GM21737 (cell line): ENCODE measurements around the gene CCL16.
"Not testable (repeated sequence)": the region's sequence is repeated elsewhere in the genome, so short reads cannot be mapped to it uniquely, and the experiment has no call there.

Experiments used
- ATAC-seq: cut with Tn5 transposase; IDR thresholded peaks from one replicate; pipeline ENCODE4 v1.9.1; 2021; ENCODE audit warnings: mild to moderate bottlenecking, moderate library complexity; ENCODE audit not compliant: unreplicated experiment

Gene CCL16, protein sequence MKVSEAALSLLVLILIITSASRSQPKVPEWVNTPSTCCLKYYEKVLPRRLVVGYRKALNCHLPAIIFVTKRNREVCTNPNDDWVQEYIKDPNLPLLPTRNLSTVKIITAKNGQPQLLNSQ

DNA sequence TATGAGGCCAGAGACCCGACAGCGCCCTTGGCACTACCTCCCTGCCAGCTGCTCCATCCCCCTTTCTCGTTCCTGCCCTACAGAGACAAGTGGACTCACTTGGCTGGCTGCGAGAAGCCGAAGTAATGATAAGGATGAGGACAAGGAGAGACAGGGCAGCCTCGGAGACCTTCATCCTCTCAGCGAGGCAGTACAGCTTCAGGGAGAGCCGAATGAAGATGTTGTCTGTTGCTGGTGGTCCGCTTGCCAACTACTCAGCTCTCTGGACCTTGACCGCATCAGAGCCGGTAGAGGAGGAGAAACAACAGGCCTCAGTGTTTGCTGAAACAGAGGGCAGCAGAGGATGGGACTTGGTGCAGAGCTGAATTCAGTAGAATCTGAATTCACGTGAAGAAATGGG lies at the start of gene CCL16:
CCL16 (minus strand) TSS at position 252 of the 400 bp plus-strand sequence; CDS start at position 175, 77 bp downstream.
- ATAC-seq = no peak

DNA sequence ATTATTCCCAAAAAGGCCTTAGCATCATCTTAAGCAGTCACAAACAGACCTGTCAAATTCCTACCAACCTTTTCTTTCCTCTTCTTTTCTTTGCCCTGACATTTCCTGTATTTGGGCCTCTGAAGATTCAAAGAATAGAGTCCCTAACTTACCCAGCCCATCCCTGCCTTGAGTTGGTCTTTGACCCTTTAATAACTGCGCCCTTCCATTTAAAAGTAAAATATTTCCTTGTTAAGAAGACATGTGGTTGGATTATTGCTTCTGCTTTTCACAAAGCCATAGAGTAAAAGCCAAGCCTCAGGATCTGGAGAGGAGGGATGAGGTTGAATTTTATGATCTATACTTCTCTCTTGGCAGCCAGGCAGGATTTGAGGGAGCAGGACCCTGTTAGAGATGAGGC lies 49.7 kb upstream of the CCL16 start:
- ATAC-seq = no peak

GRCh38 chr17:36027761-36028160 lies 46.5 kb upstream of the CCL16 start:
- ATAC-seq = no peak

GRCh38 chr17:36024106-36024869 lies 43.0 kb upstream of the CCL16 start:
- no peak for ATAC-seq

DNA sequence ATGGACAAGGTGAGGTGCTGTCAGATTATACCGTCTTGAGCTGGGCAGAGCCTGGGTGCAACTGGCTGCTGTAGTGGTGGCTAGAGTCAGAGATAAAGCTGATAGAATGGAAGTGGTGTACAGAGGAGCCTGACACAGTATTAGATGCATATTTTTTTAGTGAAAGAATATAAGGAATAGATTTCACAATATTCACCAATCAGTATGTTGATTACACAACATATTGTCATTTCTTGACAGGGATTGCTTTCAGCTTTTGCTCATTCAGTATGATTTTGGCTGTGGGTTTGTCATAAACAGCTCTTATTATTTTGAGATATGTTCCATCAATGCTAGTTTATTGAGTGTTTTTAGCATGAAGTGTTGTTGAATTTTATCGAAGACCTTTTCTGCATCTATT lies 38.1 kb upstream of the CCL16 start:
- ATAC-seq = no peak

GRCh38 chr17:36017799-36018198 lies 36.5 kb upstream of the CCL16 start, which contains the start of gene CCL23:
Gene CCL23, minus strand, starts transcription at chr17:36017972. Its CDS starts 75 bp downstream, at chr17:36017897.
- ATAC-seq = no peak

GRCh38 chr17:36016555-36016954 lies 35.3 kb upstream of the CCL16 start:
- no peak for ATAC-seq

- not testable (repeated sequence) for ATAC-seq
These were observed 34.6 kb upstream of the CCL16 start for GRCh38 chr17:36015895-36016294.

DNA sequence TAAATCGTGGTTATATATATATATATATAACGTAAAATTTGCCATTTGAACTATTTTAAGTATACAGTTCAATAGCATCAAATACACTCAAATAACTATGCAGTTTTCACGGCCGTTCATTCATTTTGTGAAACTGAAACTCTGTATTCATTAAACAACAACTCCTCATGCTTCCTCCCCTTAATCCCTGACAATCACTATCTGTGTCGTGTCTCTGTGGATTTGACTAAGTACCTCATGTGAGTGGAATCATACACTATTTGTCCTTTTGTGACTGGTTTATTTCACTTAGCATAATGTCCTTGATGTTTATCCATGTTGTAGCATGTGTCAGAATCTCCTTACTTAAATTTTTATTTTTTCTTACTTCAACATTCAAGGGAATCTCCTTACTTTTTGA lies 33.6 kb upstream of the CCL16 start:
- ATAC-seq = no peak

- ATAC-seq = no peak
These were observed 29.9 kb upstream of the CCL16 start for GRCh38 chr17:36011201-36011600.

DNA sequence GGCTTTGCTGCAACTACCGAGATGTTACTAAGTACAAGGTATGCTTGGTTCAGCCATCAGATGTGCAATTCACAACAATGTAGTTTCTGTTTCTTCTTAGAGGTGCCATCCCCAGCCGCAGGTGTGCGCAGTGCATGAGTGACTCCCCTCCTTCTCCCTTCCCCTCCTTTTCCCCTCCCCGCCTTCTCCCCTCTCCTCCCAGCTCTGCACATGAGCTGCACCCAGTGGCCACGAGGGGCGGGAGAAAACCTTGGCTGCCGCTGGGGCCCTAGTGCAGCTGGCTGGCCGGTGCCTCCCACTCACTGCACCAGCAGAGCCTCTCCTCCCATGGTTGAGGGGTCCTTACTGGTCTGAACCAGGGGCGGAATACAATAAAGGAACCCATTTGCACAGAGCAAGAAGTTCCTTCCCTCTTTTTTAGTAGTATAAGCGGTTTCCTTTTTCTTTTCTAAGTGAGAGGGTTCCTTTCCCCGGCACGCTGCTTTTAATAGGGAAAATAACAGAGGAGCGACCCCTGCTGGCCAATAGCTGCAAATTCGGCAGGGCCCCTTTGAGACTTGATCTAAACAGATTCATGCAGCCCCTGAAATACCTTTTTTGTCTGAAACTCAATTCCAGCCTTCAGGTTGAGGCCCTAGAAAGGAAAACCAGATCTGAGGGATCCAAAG lies 27.8 kb upstream of the CCL16 start:
- no peak for ATAC-seq

GRCh38 chr17:36004594-36005108 lies 23.4 kb upstream of the CCL16 start:
- ATAC-seq = no peak

DNA sequence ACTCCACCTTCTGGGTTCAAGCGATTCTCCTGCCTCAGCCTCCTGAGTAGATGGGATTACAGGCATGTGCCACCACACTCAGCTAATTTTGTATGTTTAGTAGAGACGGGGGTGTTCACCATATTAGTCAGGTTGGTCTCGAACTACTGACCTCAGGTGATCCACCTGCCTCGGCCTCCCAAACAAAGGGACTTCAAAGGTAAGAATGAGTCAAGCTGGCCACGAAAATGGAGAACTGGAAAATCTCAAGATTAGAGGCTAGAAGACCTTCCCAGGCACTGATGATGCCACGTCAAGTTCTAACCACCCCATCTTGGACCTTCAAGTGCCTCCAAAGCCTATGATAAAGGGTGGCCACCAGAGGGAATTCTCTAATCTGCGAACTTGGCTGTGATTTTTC lies 21.3 kb upstream of the CCL16 start:
- ATAC-seq = no peak

DNA sequence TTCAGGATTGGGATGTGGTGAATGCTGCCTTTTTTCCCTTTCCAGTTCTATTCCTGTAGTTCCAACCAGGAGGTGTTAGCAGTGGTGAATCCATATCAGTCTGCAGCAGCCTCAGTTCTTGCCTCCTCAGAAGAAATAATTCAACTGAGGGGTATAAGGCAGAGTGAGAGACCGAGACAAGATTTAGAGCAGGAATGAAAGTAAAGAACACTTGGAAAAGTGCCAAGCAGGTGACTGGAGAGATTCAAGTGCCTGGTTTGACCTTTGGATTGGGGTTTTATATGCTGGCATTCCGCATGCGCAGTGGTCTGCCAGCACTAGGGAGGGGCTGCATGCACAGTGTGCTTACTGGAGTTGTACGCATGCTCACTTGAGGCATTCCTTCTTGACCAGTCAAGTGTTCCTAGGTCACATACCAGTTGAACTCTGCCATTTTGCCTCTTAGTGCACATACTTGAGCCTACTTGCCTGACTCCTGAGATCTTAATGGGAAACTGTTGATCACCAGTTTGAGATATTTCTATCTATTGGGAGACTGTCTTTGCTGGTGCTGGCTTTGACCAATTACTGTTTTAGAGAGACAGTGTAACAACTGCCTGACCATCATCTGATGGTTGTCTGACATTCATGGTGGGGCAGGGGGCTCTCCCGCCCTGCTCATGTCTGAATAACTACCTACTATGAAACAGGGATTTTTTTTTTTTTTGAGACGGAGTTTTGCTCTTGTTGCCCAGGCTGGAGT lies 20.7 kb upstream of the CCL16 start:
- no peak for ATAC-seq

GRCh38 chr17:36001110-36001771 lies 19.9 kb upstream of the CCL16 start, which contains the start of gene CCL15:
Gene CCL15, minus strand, starts transcription at chr17:36001553. Its CDS starts 61 bp downstream, at chr17:36001492.
- ATAC-seq = no peak

DNA sequence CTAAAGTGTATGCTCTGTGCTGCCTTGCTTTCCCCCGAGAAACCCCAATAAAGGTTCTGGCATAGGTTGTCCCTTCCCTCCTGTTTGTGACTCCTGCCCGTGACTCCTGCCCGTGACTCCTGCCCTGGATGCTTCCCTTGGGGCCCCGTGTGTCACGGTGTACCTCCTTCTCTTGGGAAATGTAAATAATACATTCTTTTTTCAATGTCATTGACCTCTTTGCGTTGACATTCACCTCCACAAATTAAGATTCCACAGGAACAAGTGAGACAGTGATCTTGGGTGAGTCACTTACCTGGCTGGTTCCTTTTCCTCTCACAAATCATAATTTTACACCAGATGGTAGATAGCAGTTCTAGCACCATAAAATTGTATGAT lies 19.4 kb upstream of the CCL16 start:
- no peak for ATAC-seq

GRCh38 chr17:35998756-35999155 lies 17.5 kb upstream of the CCL16 start:
- ATAC-seq = no peak

GRCh38 chr17:35998018-35998545 lies 16.8 kb upstream of the CCL16 start:
- no peak for ATAC-seq

DNA sequence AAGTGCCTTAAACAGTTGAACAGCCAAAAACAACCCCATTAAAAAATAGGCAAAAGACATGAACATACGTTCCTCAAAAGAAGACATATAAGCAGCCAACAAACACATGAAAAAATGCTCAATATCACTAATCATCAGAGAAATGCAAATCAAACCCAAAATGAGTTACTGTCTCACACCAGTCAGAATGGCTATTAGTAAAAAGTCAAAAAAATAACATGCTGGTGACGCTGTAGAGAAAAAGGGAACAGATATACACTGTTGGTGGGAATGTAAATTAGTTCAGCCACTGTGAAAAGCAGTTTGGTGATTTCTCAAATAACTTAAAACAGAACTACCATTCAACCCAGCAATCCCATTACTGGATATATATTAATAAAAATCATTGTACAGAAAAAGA lies 14.0 kb upstream of the CCL16 start:
- ATAC-seq = not testable (repeated sequence)

GRCh38 chr17:35991075-35991474 lies 9.8 kb upstream of the CCL16 start:
- no peak for ATAC-seq
